Ramos (cell line): ENCODE measurements around the gene EIF1.

Experiments
- in situ Hi-C: fragments of 300-500 bp; cut with MboI; formaldehyde crosslinking; loops from one replicate; pipeline ENCODE4 v1.14.3; 2022; ENCODE audit warnings: low sequenced_read_pairs; ENCODE audit not compliant: unreplicated experiment

EIF1 gene

DNA sequence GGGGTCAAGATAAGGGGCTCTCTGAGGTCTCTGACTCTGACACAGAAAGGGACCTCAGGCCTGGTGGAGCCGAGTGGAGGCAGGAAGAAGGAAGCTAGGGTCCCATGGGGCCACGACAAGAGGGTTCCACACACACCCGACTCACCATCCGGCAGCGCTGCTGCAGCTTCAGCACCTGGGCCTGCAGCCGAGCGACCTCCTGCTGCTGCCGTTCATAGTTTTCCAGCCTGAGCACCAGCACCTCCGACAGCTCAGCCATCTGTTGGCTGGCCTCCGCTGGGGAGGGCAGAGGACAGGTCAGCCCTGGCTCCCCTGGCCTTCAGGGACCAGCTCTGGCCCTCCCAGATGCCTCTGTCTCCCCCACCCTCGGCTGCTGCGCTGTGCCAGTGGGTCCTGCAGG, 39.4 kb downstream of the EIF1 start:
- in situ Hi-C loops = loop anchor here (25.0 kb wide), 1 partner anchor 384 kb away; the partner anchor contains the start of genes DHX58, HSPB9 and KAT2A

DNA sequence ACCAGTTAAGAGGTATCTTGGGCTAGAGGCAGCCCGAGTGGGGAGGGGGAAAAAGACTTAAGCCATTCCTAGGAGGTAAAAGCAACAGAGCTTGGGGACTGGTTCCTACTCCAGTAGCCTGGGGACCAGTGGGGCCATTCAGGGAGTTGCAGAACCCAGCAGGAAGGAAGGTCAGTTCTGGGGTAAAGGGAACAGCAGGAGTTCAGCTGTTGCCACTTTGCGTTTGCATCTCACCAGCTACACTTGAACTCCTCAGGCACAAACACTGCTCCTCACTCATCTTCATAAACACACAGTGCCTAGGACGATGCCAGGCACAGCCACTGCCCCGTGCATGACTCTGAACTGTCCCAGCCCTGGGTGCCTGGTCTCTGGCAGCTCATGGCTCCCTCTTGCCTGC, 41.8 kb downstream of the EIF1 start:
- in situ Hi-C loops = loop anchor here (25.0 kb wide), 1 partner anchor 382 kb away; the partner anchor contains the start of genes DHX58, HSPB9 and KAT2A

DNA sequence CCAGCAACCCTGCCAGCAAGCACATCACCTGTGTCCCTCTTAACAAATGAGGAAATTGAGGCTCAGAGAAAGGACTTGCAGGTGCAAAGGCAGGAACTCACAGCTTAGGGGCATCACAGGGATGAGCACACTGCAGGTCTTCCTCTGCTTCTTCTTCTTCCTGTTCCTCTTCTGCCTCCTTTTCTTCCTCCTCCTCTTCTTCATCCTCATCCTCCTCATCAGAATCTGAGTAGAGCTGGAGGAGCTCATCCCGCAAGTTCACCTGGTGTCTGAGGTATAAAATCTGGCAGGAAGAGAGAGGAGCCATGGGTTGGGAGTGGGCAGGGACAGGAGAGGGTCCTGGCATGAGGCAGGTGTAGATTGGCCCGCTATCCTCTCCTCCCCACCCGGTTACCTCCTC, 43.2 kb downstream of the EIF1 start:
- in situ Hi-C loops = loop anchor here (25.0 kb wide), 1 partner anchor 380 kb away; the partner anchor contains the start of genes DHX58, HSPB9 and KAT2A

DNA sequence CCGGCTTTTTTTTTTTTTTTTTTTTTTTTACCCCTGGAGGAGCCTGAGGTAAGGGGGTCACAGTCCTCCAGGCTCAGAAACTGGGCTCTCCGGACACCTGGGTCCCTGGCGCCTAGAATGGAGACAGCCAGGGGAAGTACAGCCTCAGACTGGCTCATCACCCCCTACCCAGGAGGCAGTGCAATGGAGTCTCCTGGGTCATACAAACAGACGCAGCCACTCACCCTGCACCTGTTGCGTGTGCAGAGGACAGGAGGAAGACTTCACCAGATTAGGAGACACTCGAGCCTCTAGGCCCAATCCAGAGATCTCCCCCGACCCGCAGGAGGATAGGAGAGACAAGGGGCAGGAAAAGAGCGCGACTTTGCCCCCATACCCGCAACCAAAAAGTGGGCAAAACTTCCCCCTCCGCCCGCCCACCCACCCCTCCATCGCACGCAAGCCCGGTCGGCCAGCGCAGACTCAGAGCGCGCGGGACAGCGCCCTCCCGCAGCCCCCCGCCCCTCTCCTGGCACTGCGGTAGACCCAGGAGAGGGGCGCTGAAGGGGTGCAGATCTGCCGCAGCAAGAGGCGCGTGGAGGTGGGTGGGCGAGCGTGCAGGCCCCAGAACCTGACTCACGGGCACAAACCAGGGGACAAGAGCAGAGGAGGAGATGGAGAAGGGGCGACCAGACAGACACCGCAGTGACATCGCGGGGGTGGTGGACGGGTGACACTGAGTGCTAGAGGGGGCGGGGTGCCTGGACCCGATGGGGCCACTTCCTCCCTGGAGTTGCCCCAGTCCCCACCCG, 44.9 kb downstream of the EIF1 start:
- in situ Hi-C loops = loop anchor here (25.0 kb wide), 1 partner anchor 379 kb away; the partner anchor contains the start of genes DHX58, HSPB9 and KAT2A

DNA sequence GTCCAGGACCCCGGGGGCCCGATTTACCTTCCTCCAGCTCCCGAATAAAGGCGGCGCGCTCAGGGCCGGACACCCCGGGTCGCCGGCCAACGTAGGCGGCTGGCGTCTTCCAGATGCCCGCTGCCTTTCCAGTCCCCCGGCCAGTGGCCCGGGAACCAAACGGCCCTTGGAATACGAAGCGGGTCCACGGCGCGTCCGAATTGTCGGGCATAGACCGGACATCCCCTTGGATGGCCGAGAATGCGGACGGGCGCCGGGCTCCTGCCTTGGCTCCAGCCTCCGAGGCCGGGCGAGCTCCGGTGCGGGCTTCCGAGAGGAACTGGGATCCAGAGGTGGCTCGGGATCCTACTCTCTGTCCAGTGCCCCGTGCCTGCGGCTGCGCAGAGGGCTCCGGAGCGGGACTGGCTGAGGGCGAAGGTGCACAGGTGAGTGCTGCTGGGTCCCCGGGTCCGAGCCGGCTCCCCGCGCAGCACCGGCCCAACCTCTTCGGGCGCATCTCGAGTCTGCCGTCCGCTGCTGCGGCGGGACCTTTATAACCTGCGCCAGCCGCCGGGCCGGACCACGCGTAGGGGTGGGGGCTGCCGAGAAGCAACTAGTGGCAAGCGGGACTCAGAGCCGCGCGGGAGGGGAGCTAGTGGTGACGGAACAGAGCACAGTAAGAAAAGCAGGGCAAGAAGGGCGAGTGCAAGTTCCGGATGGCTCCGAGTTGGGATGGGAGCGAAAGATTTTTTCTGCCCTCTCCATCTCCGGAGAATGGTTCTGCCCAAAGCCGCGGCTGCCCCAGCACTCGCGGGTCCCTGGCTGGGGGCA, 45.7 kb downstream of the EIF1 start, which contains the start of gene HAP1:
Gene HAP1 (minus strand): TSS at position 505 of the 810 bp plus-strand sequence. CDS start 9 bp downstream, at position 496.
- in situ Hi-C loops = loop anchor here (25.0 kb wide), 1 partner anchor 378 kb away; the partner anchor contains the start of genes DHX58, HSPB9 and KAT2A

DNA sequence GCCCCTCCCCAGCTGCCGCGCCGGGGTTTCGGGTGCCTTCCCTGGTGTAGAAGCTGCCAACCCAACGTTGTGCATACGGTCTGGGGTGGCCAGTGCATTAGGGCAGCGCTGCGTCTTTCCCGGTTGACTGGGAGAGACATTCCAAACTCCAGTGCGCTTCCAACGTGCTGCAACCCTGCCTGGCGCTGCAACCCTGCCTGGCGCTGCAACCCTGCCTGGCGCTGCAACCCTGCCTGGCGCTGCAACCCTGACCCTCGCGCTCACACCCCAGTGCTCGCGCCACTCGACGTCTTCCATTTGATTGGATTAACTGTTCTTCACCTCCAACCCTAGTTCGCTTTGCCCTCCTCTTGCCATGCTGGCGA, 46.2 kb downstream of the EIF1 start:
- in situ Hi-C loops = loop anchor here (5.0 to 25.0 kb wide), 2 partner anchors 227 to 377 kb away; partner anchors contain the start of genes DHX58, HSPB9 and KAT2A

DNA sequence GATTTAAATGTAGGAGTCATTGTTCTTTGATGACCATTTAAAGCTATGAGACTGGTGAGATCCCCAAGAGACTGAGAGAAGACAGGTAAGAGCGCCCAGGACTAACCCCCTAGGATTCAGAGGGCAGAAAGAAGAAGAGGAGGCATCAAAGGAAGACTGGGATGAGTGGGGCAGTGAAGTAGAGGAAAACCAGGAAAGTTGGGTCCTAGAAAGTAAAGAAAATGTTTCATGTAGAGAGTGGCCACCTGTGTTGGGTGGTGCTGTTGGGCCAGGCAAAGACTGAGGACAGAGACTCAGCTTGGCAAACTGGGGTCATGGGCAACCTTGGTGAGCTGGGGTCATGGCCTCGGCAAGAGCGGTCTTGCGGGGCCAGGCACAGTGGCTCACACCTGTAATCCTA, 47.1 kb downstream of the EIF1 start:
- in situ Hi-C loops = loop anchor here (5.0 to 25.0 kb wide), 2 partner anchors 227 to 377 kb away; partner anchors contain the start of genes DHX58, HSPB9 and KAT2A

DNA sequence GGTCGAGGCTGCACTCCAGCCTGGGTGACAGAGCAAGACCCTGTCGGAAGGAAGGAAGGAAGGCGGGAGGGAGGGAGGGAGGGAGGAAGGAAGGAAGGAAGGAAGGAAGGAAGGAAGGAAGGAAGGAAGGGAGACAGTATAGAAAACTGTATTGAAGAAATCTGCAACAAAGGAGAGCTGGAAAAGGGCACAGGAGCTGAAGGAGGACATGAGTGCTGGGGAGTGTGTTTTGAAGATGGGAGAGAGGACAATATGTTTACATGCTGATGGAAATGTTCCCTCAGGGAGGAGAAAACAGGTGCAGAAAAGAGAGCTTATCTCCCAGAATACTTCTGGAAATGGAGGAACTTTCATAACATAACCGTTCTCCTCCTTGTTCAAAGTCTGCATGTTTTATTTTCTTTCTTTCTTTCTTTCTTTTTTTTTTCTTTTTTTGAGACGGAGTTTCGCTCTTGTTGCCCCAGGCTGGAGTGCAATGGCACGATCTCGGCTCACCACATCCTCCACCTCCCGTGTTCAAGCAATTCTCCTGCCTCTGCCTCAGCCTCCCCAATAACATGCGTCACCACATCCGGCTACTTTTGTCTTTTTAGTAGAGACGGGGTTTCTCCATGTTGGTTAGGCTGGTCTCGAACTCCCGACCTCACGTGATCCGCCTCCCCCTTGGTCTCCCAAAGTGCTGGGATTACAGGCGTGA, 48.4 kb downstream of the EIF1 start:
- in situ Hi-C loops = loop anchor here (5.0 to 25.0 kb wide), 2 partner anchors 225 to 375 kb away; partner anchors contain the start of genes DHX58, HSPB9 and KAT2A

DNA sequence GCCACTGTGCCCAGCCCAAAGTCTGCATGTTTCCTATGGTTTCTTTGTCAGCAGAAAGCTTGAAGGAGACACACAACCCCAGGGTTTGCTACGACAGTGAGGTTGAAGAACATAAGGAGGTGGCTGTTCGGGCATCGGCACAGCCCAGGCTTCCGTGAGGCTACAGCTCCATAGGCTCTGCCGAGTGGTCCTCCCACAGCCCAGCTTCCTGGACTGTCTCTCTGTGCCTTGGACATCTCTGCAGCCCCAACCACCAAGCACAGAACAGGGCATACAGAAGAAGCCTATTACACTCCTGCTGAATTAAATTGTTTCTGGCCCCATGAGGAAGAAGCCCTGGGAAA, 49.0 kb downstream of the EIF1 start:
- in situ Hi-C loops = loop anchor here (5.0 to 25.0 kb wide), 2 partner anchors 225 to 375 kb away; partner anchors contain the start of genes DHX58, HSPB9 and KAT2A

DNA sequence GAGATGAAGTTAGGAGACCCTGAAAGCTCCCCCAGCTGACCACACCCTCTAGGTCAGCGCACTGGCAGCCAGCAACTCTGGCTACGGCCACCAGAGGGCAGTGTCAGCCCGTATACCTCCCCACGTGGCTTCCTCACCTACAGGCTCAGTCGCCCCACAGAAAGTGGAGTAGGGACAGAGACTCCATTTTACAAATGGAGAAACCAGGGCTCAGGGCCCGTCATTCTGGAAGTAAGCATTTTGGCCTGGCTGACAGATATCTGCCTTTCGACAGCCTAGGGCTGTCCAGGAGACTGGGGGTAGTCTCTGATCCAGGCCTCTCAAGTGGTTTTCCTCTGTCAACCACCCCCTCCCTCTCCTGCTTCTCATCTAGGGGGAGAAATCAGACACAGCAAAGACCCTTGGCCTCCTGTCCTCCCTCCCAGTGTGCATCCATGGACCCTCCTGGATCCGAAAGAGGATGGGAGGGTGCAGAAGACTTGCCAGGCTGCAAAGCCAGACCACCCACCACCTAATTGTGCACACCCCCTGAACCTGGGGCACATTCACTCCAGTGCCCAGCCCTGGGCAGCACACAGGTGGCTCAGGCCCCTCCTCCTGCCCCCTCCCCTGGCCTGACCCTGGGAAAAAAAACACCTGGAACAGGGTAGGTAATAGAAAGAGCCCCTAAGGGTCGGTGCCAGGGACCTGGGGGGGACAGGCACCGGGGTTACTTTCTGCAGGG, 49.6 kb downstream of the EIF1 start:
- in situ Hi-C loops = loop anchor here (5.0 to 25.0 kb wide), 2 partner anchors 224 to 374 kb away; partner anchors contain the start of genes DHX58, HSPB9 and KAT2A

DNA sequence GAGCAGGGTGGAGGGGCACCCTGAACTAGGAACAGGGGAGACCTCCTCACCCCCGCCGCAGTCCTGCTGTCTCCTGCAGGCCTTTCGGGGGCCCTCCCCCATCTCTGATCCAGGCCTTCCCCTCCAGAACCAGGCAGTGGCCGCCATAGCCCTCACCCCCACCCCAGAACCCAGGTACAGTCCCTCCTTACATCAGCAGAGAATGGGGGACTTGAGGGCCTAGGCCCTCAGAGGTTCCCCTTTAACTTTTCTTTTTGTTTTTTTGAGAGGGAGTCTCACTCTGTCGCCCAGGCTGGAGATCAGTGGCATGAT, 50.1 kb downstream of the EIF1 start:
- in situ Hi-C loops = loop anchor here (5.0 to 25.0 kb wide), 2 partner anchors 224 to 374 kb away; partner anchors contain the start of genes DHX58, HSPB9 and KAT2A

DNA sequence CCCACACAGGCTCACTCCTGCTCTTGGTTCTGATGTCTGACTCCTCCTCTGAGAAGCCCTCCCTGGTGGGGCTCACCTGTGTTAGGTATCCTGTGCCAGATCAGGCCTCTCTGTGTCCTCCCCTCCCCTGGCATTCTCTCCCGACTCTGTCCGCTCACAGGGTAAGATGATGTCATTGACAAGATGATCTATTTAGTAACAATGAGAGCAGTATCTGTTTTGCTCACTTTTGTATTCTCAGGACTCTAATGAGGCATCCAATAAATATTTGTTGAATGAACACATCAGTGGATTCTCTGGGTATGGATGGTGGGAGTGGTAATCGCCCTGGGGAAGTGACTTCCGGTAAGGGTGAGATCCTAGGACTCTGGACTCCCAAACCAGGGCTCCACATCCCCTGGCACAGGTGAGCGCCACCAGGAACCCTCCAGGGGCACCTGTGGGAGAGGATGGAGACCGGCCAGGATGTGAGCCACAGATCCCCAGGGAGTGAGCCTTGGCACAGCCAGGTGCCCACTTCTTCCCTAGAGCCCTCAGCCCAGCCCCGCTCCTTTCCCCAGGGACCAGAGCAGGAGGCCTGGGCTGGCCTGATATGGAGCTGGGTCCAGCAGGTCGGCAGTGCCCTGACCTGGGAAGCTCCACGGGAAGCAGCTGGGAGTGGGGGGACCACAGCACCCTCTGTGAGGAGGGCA, 51.1 kb downstream of the EIF1 start:
- in situ Hi-C loops = loop anchor here (5.0 to 25.0 kb wide), 3 partner anchors 62 to 372 kb away; partner anchors contain the start of genes DHX58, HSPB9 and KAT2A

DNA sequence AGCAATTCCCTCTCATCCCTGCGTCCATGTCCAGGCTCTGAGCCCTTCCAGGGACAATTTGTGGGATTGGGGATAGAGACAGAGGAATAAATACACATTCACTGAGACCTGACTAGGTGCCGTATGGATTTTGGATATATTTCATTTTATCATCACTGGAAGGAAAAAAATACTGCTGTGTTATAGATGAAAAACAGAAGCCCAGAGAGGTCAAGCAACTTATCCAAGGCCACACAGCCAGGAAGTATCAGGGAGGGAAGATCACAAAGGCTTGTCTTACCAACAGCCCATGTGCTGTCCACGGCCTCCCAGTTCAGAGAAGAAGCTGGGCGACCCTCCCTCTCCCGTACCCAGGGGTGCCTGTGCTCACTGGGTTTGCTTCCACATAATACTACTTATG, 51.8 kb downstream of the EIF1 start:
- in situ Hi-C loops = loop anchor here (5.0 to 25.0 kb wide), 2 partner anchors 62 to 372 kb away; partner anchors contain the start of genes DHX58, HSPB9 and KAT2A

DNA sequence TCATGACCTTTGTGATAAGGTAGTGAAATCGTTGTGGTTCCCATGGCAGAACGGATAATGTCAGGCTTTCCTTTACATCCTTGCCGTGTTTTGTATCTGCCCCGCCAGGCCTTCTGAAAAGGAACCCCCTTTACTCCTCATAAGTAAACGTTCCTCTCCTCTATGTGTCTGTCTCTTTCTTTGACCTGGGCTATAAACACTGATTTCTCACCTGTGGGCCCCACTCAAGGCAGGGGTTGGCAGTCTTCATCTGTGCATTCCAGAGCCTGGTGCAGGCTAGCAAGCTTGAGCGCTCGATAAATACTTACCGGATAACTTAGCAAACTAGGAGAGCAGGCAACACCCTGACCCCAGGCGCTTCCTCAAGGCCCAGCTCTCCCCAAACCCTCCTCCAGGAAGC, 53.0 kb downstream of the EIF1 start:
- in situ Hi-C loops = loop anchor here (5.0 to 25.0 kb wide), 2 partner anchors 61 to 371 kb away; partner anchors contain the start of genes DHX58, HSPB9 and KAT2A
